ENCODE results near the gene RGS10.

The RGS10 gene, protein sequence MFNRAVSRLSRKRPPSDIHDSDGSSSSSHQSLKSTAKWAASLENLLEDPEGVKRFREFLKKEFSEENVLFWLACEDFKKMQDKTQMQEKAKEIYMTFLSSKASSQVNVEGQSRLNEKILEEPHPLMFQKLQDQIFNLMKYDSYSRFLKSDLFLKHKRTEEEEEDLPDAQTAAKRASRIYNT

DNA sequence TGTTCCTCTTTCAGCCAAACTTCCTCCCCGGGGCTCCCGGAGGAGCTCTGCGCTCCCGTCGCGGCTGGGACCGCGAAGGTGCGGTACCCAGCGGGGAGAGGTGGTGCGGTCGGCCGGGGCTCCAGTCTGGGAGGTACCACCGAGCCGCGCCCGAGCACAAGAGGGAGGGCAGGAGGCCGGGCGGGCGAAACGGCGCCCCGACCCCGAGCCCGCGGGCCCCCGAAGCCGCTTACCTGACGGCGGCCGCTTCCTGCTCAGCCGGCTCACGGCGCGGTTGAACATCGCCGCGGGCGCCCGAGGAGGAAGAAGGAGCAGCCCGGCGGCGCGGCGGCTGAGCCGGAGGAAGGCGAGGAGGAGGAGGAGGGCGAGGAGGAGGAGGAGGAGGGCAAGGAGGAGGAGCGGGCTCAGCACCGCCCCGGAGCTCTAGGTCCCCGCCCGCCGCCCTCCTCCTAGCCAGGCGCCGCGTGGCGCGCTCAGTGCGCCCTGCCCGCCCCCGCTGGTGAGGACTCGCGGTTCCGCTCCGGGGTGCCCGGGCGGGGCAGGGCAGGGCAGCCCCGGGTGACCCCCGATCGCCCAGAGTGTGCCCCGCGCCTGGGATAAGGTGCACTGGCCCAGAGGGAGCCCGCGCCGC, at the start of gene RGS10:
TSS of gene RGS10 (minus strand) at position 363 of the 631 bp plus-strand sequence. CDS start at position 282, 81 bp downstream.
- DNase-seq (ENCODE audit: low read depth) = peak; percentile 46
- TF ChIP-seq, protein P1, sequence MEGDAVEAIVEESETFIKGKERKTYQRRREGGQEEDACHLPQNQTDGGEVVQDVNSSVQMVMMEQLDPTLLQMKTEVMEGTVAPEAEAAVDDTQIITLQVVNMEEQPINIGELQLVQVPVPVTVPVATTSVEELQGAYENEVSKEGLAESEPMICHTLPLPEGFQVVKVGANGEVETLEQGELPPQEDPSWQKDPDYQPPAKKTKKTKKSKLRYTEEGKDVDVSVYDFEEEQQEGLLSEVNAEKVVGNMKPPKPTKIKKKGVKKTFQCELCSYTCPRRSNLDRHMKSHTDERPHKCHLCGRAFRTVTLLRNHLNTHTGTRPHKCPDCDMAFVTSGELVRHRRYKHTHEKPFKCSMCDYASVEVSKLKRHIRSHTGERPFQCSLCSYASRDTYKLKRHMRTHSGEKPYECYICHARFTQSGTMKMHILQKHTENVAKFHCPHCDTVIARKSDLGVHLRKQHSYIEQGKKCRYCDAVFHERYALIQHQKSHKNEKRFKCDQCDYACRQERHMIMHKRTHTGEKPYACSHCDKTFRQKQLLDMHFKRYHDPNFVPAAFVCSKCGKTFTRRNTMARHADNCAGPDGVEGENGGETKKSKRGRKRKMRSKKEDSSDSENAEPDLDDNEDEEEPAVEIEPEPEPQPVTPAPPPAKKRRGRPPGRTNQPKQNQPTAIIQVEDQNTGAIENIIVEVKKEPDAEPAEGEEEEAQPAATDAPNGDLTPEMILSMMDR (IDR thresholded peaks at IDR 0.05; ENCODE audit: control insufficient read depth, insufficient read depth, low read depth, low read length, missing control alignments) = no peak
- H3K4me3 ChIP-seq (ENCODE audit: control insufficient read depth, low read depth, low read length) = peak within 1 kb of the TSS; percentile 74

DNA sequence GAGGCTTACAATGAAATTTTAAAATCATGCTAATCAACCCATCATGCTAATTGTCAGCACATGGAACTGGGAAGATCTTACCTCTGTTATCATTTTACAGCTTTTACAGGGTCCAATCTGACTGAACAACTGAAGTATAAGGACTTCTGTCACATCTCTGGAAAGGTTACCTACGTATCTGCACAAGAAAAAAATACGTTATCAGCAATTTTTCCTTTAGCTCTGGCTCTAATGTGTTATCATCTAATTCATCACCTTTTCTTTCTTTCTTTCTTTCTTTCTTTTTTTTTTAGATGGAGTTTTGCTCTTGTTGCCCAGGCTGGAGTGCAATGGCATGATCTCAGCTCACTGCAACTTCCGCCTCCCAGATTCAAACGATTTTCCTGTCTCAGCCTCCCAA, 45.6 kb upstream of the RGS10 start:
- H3K4me3 ChIP-seq (ENCODE audit: control insufficient read depth, low read depth, low read length) = no peak overlapping the region
- TF ChIP-seq, protein P1 (IDR thresholded peaks at IDR 0.05; ENCODE audit: control insufficient read depth, insufficient read depth, low read depth, low read length, missing control alignments) = no peak
- no peak for DNase-seq (ENCODE audit: low read depth)

DNA sequence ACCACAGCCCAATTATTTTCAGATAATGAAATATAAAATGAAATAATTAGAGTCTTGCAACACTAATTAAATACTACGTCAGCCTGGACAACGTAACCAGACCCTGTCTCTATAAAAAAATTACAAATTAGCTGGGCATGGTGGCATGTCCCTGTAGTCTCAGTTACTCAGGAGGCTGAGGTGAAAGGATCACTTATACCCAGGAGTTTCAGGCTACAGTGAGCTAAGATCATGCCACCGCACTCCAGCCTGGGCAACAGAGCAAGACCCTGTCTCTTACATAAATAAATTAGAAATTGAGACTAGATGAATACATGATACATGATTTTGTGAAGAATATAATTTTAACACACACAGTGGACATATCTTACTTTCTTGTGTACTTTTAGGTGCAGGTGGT, 35.8 kb upstream of the RGS10 start:
- TF ChIP-seq, protein P1 (IDR thresholded peaks at IDR 0.05; ENCODE audit: control insufficient read depth, insufficient read depth, low read depth, low read length, missing control alignments) = no peak
- no peak for DNase-seq (ENCODE audit: low read depth)
- H3K4me3 ChIP-seq (ENCODE audit: control insufficient read depth, low read depth, low read length) = no peak overlapping the region

DNA sequence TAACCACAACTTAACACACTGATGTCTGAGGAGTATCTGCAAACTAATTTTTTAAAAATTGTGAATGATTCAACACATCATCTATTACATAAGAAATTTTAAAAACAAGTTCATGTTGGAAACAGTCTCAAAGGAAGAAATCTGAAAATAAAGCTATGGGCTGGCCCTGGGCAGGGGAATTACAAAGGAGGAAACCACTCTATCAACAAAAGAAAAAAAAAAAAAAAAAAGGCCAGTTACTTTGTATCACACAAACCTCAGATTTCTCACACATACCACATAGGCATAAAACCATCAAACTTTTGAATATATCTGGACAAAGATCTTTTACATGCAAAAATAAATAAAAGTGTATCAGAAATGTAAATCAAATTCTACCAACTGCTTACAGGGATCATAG, 33.5 kb upstream of the RGS10 start:
- H3K4me3 ChIP-seq (ENCODE audit: control insufficient read depth, low read depth, low read length) = no peak overlapping the region
- TF ChIP-seq, protein P1 (IDR thresholded peaks at IDR 0.05; ENCODE audit: control insufficient read depth, insufficient read depth, low read depth, low read length, missing control alignments) = no peak
- DNase-seq (ENCODE audit: low read depth) = no peak

DNA sequence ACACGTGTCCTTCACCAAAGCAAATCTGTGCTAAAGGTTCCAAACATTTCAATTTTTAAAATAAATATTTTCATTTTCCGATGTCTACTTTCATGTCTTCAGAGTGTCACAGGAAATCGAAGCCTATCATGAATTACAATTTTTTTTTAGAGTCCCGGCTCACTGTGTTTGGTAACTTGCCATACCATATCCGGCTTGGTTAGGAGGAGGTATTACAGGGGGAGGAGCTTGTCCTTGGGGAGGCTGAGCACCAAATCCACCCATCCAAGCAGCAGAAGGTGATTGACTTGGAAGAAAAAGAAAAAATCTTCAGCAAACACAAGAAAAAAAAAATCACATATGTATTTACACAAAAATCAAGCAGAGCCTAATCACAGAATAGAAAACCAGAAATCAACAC, 33.0 kb upstream of the RGS10 start:
- DNase-seq (ENCODE audit: low read depth) = no peak
- H3K4me3 ChIP-seq (ENCODE audit: control insufficient read depth, low read depth, low read length) = no peak overlapping the region
- TF ChIP-seq, protein P1 (IDR thresholded peaks at IDR 0.05; ENCODE audit: control insufficient read depth, insufficient read depth, low read depth, low read length, missing control alignments) = no peak

DNA sequence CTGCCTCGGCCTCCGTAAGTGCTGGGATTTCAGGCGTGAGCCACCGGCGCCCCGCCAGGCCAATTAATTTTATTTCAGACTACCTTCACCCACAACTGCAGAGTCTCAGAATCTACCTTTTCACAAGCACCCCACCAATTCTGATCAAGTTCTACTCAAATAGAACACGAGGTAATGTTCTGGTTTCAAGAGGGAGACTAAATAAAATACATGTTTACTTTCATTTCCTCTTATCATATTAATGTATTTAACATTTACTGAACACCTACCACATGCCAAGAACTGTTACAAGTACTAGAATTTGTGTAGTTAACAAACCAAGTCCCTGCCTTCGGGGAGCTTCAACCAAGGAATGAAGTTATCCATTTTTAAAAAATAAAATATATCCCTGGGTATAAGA, 25.5 kb upstream of the RGS10 start:
- TF ChIP-seq, protein P1 (IDR thresholded peaks at IDR 0.05; ENCODE audit: control insufficient read depth, insufficient read depth, low read depth, low read length, missing control alignments) = no peak
- H3K4me3 ChIP-seq (ENCODE audit: control insufficient read depth, low read depth, low read length) = no peak overlapping the region
- no peak for DNase-seq (ENCODE audit: low read depth)

Data from AG09309 (cell line).